HUES64 (cell line): ENCODE measurements around the gene C17orf58.
"Not testable (repeated sequence)": the region's sequence is repeated elsewhere in the genome, so short reads cannot be mapped to it uniquely, and the experiment has no call there.

Experiments
- H3K27ac ChIP-seq: 2 replicates; pipeline ENCODE4 v1.7.0; 2013; ENCODE audit warnings: low read depth, low read length, inconsistent platforms
- H3K27me3 ChIP-seq: 2 replicates; pipeline ENCODE4 v1.6.1; 2013; ENCODE audit warnings: mild to moderate bottlenecking, low read length; ENCODE audit not compliant: insufficient read depth
- H3K36me3 ChIP-seq: 2 replicates; pipeline ENCODE4 v1.6.1; 2013; ENCODE audit warnings: mild to moderate bottlenecking, low read length; ENCODE audit not compliant: insufficient read depth
- H3K4me1 ChIP-seq: 2 replicates; pipeline ENCODE4 v1.6.1; 2013; ENCODE audit warnings: mild to moderate bottlenecking, low read length, moderate library complexity; ENCODE audit not compliant: insufficient read depth
- H3K4me3 ChIP-seq: 2 replicates; pipeline ENCODE4 v1.5.1; 2013; ENCODE audit warnings: mild to moderate bottlenecking, low read length, moderate library complexity
- H3K9ac ChIP-seq: 2 replicates; pipeline ENCODE4 v1.6.1; 2013; ENCODE audit warnings: mild to moderate bottlenecking, low read depth, low read length
- H3K9me3 ChIP-seq: 2 replicates; pipeline ENCODE4 v1.6.1; 2013; ENCODE audit warnings: low read depth, low read length; ENCODE audit not compliant: insufficient read depth
- WGBS: fragments of 150-250, 120-280 bp; methylation state at CpG from one replicate; pipeline ENCODE4 v1.1.7; 2013; ENCODE audit warnings: missing lambda C conversion rate; 5-methylcytosine and 5-hydroxymethylcytosine counted together

Gene C17orf58

GRCh38 chr17:67982034-67982640, 14.1 kb downstream of the C17orf58 start:
- H3K9ac ChIP-seq: no peak overlapping the region
- WGBS: 91% methylated on average over 9 of the region's 9 CpGs
- H3K4me1 ChIP-seq: no peaks in the 10 kb centered on the region
- H3K9me3 ChIP-seq: no peaks in the 10 kb centered on the region
- no peaks in the 10 kb centered on the region for H3K27me3 ChIP-seq
- H3K27ac ChIP-seq: no peak overlapping the region
- H3K4me3 ChIP-seq: no peak overlapping the region
- peaks cover 10% of the 10 kb centered on the region; the same call in 1 of the 2 replicates for H3K36me3 ChIP-seq

GRCh38 chr17:67980883-67981282, 15.4 kb downstream of the C17orf58 start:
- WGBS: 48% methylated on average over 2 of the region's 3 CpGs
- not testable (repeated sequence) for H3K4me1 ChIP-seq, H3K9ac ChIP-seq, H3K27me3 ChIP-seq, H3K9me3 ChIP-seq, H3K27ac ChIP-seq, H3K4me3 ChIP-seq
- peaks cover 19% of the 10 kb centered on the region; the same call in 1 of the 2 replicates for H3K36me3 ChIP-seq

- no peaks in the 10 kb centered on the region for H3K27me3 ChIP-seq
- H3K9me3 ChIP-seq: no peaks in the 10 kb centered on the region
- no peak overlapping the region for H3K4me3 ChIP-seq
- H3K27ac ChIP-seq: no peak overlapping the region
- H3K9ac ChIP-seq: no peak overlapping the region
- 92% methylated on average over 1 of the region's 2 CpGs for WGBS
- peaks cover 4% of the 10 kb centered on the region for H3K4me1 ChIP-seq
- peaks cover 22% of the 10 kb centered on the region; the same call in 1 of the 2 replicates for H3K36me3 ChIP-seq
These were observed 15.8 kb downstream of the C17orf58 start for GRCh38 chr17:67980456-67980855.

- H3K4me3 ChIP-seq, H3K9me3 ChIP-seq, H3K9ac ChIP-seq, H3K27ac ChIP-seq, H3K27me3 ChIP-seq: not testable (repeated sequence)
- Histone ChIP-seq H3K4me1 (peaks cover 17% of the 10 kb centered on the region), H3K36me3 (peaks cover 32% of the 10 kb centered on the region)
- WGBS: 94% methylated on average over 6 of the region's 6 CpGs
These were observed 20.0 kb downstream of the C17orf58 start for GRCh38 chr17:67976306-67976705.

GRCh38 chr17:67974598-67975066, 21.6 kb downstream of the C17orf58 start:
- Histone ChIP-seq H3K4me3 (peak overlapping the region; percentile 71), H3K9me3 (no peaks in the 10 kb centered on the region), H3K27ac (peak overlapping the region; percentile 99), H3K4me1 (peaks cover 17% of the 10 kb centered on the region), H3K27me3 (no peaks in the 10 kb centered on the region), H3K36me3 (peaks cover 44% of the 10 kb centered on the region), H3K9ac (peak overlapping the region; percentile 76)
- WGBS: under 1% methylated on average over 8 of the region's 8 CpGs

GRCh38 chr17:67974185-67974584, 22.1 kb downstream of the C17orf58 start:
- WGBS: 8% methylated on average over 9 of the region's 9 CpGs
- Histone ChIP-seq H3K27me3 (no peaks in the 10 kb centered on the region), H3K9me3 (no peaks in the 10 kb centered on the region), H3K4me1 (peaks cover 17% of the 10 kb centered on the region), H3K9ac (peak overlapping the region; percentile 76), H3K4me3 (peak overlapping the region; percentile 71), H3K36me3 (peaks cover 49% of the 10 kb centered on the region), H3K27ac (peak overlapping the region; percentile 99)

GRCh38 chr17:67970783-67971182, 25.5 kb downstream of the C17orf58 start:
- H3K9ac ChIP-seq: no peak overlapping the region
- no peak overlapping the region for H3K27ac ChIP-seq
- no peaks in the 10 kb centered on the region for H3K27me3 ChIP-seq
- peaks cover 59% of the 10 kb centered on the region for H3K36me3 ChIP-seq
- H3K9me3 ChIP-seq: no peaks in the 10 kb centered on the region
- WGBS: 94% methylated on average over 7 of the region's 7 CpGs
- H3K4me1 ChIP-seq: peaks cover 16% of the 10 kb centered on the region
- H3K4me3 ChIP-seq: no peak overlapping the region

GRCh38 chr17:67963145-67963572, 33.1 kb downstream of the C17orf58 start:
- H3K27me3 ChIP-seq, H3K27ac ChIP-seq, H3K9me3 ChIP-seq, H3K9ac ChIP-seq, H3K4me1 ChIP-seq, H3K4me3 ChIP-seq: not testable (repeated sequence)
- peaks cover 77% of the 10 kb centered on the region for H3K36me3 ChIP-seq
- WGBS: 4% methylated on average over 1 of the region's 1 CpG

GRCh38 chr17:67962156-67962555, 34.1 kb downstream of the C17orf58 start:
- 99% methylated on average over 2 of the region's 2 CpGs for WGBS
- H3K9ac ChIP-seq, H3K27ac ChIP-seq, H3K27me3 ChIP-seq, H3K4me1 ChIP-seq, H3K9me3 ChIP-seq, H3K4me3 ChIP-seq: not testable (repeated sequence)
- H3K36me3 ChIP-seq: peaks cover 76% of the 10 kb centered on the region

GRCh38 chr17:67960276-67960675, 36.0 kb downstream of the C17orf58 start:
- H3K9ac ChIP-seq, H3K4me3 ChIP-seq, H3K27ac ChIP-seq, H3K9me3 ChIP-seq, H3K27me3 ChIP-seq, H3K4me1 ChIP-seq: not testable (repeated sequence)
- peaks cover 67% of the 10 kb centered on the region for H3K36me3 ChIP-seq
- 100% methylated on average over 1 of the region's 3 CpGs for WGBS

GRCh38 chr17:67959510-67959909, 36.8 kb downstream of the C17orf58 start:
- no peaks in the 10 kb centered on the region for H3K27me3 ChIP-seq
- no peak overlapping the region for H3K27ac ChIP-seq
- no peak overlapping the region for H3K9ac ChIP-seq
- H3K9me3 ChIP-seq: no peaks in the 10 kb centered on the region
- peaks cover 64% of the 10 kb centered on the region for H3K36me3 ChIP-seq
- peaks cover 8% of the 10 kb centered on the region; the same call in 1 of the 2 replicates for H3K4me1 ChIP-seq
- 68% methylated on average over 3 of the region's 3 CpGs for WGBS
- H3K4me3 ChIP-seq: no peak overlapping the region

- Histone ChIP-seq H3K27me3 (no peaks in the 10 kb centered on the region), H3K4me3 (no peak overlapping the region), H3K9me3 (no peaks in the 10 kb centered on the region), H3K4me1 (no peaks in the 10 kb centered on the region), H3K36me3 (peaks cover 91% of the 10 kb centered on the region), H3K9ac (no peak overlapping the region), H3K27ac (no peak overlapping the region)
- 100% methylated on average over 2 of the region's 2 CpGs for WGBS
These were observed 45.3 kb downstream of the C17orf58 start for GRCh38 chr17:67950945-67951344.
